CD8-positive, alpha-beta memory T cell (primary cell): Measurements from ENCODE around the gene PRELP. TPM values are rescaled to one million over a fixed set of nuclear protein-coding genes. Genes with fewer than 3 reads are reported as not detected.

Experiments
- CTCF ChIA-PET: fragments of 350-600 bp; sonication (Branson Sonifier 250); formaldehyde crosslinking; loops from one replicate; lab custom pipeline; 2021; ENCODE audit warnings: antibody characterized with exemption; lab: Charles Lee
- POLR2A ChIA-PET: fragments of 350-600 bp; sonication (Branson Sonifier 250); formaldehyde crosslinking; loops from one replicate; lab custom pipeline; 2021; ENCODE audit warnings: antibody characterized with exemption; lab: Charles Lee
- DNase-seq, 5 donors: peaks; one replicate each; pipeline versions ENCODE4 v3.0.0 to v3.0.0-alpha.2; 2020 to 2022; ENCODE audit warnings: mixed read lengths in 1 of 5
- H3K27ac ChIP-seq: one replicate; pipeline ENCODE4 v1.7.0; 2013; ENCODE audit warnings: low read depth, mild to moderate bottlenecking, low read length, moderate library complexity
- H3K27me3 ChIP-seq: 2 replicates; pipeline ENCODE4 v1.7.0; 2013; ENCODE audit warnings: low read length, mild to moderate bottlenecking; ENCODE audit not compliant: insufficient read depth, poor library complexity, severe bottlenecking
- H3K36me3 ChIP-seq: 2 replicates; pipeline ENCODE4 v1.7.0; 2013; ENCODE audit warnings: mild to moderate bottlenecking, low read length, moderate library complexity; ENCODE audit not compliant: insufficient read depth
- H3K4me1 ChIP-seq: 2 replicates; pipeline ENCODE4 v1.7.0; 2013; ENCODE audit warnings: mild to moderate bottlenecking, low read length, moderate library complexity; ENCODE audit not compliant: insufficient read depth
- H3K4me3 ChIP-seq: 2 replicates; pipeline ENCODE4 v1.7.0; 2013; ENCODE audit warnings: mild to moderate bottlenecking, low read length
- H3K9me3 ChIP-seq: 2 replicates; pipeline ENCODE4 v1.7.0; 2013; ENCODE audit warnings: mild to moderate bottlenecking, low read length
- H3K27ac Mint-ChIP-seq, 8 donors: one replicate each; pipeline ENCODE4 v1.8.0; 2020 to 2021; ENCODE audit warnings: mixed read lengths in 8 of 8, mild to moderate bottlenecking in 6 of 8, inconsistent platforms in 3 of 8, moderate library complexity in 3 of 8
- H3K27me3 Mint-ChIP-seq, 2 donors: one replicate each; pipeline ENCODE4 v1.8.0; 2020 to 2021; ENCODE audit warnings: mixed read lengths in 2 of 2, mild to moderate bottlenecking in 1 of 2, moderate library complexity in 1 of 2
- H3K36me3 Mint-ChIP-seq, 3 donors: one replicate each; pipeline ENCODE4 v1.8.0; 2020 to 2021; ENCODE audit warnings: mixed read lengths in 3 of 3, inconsistent platforms in 1 of 3, mild to moderate bottlenecking in 1 of 3
- H3K4me1 Mint-ChIP-seq, 3 donors: one replicate each; pipeline ENCODE4 v1.8.0; 2020 to 2021; ENCODE audit warnings: mixed read lengths in 3 of 3, inconsistent platforms in 1 of 3, mild to moderate bottlenecking in 1 of 3
- H3K4me3 Mint-ChIP-seq, 7 donors: one replicate each; pipeline ENCODE4 v1.8.0; 2020 to 2021; ENCODE audit warnings: mixed read lengths in 7 of 7, mild to moderate bottlenecking in 6 of 7, moderate library complexity in 4 of 7, inconsistent platforms in 2 of 7
- H3K9me3 Mint-ChIP-seq, 5 donors: one replicate each; pipeline ENCODE4 v1.8.0; 2020 to 2022; ENCODE audit warnings: mixed read lengths in 5 of 5, mild to moderate bottlenecking in 3 of 5, moderate library complexity in 2 of 5, inconsistent platforms in 1 of 5
- polyA plus RNA-seq: library from polyadenylated mRNA; unstranded; fragments of 300-500 nt; fragmentation: Illumina TruSeq; gene quantifications from one replicate; pipeline ENCODE4 v1.2.3, GENCODE V29; 2021
- total RNA-seq, 2 experiments: library from RNA; stranded (reverse); gene quantifications; one replicate each; pipeline ENCODE4 v1.2.3, GENCODE V29; 2021

PRELP gene
- total and polyA plus RNA-seq, 3 experiments from 2014 or later = not detected

- CTCF ChIA-PET = no interaction called here
- no peaks in the 10 kb centered on the region for H3K9me3 Mint-ChIP-seq
These were observed 55.5 kb downstream of the PRELP start for GRCh38 chr1:203531063-203531462.

GRCh38 chr1:203534012-203534411, 58.4 kb downstream of the PRELP start:
- ChIA-PET CTCF (no interaction called here), POLR2A (no interaction called here)
- no peaks in the 10 kb centered on the region for H3K36me3 ChIP-seq
- no peak overlapping the region for H3K27ac Mint-ChIP-seq
- no peak for DNase-seq
- no peaks in the 10 kb centered on the region for H3K9me3 ChIP-seq
- no peak overlapping the region for H3K4me3 ChIP-seq
- H3K27ac ChIP-seq = no peak overlapping the region
- H3K4me3 Mint-ChIP-seq = no peak overlapping the region
- no peaks in the 10 kb centered on the region for H3K4me1 ChIP-seq
- peaks cover 0 to 3% of the 10 kb centered on the region in 2 donors for H3K27me3 Mint-ChIP-seq
- no peaks in the 10 kb centered on the region for H3K27me3 ChIP-seq
- H3K4me1 Mint-ChIP-seq = peaks cover 1 to 18% (median 13%) of the 10 kb centered on the region in 3 donors
- no peaks in the 10 kb centered on the region for H3K36me3 Mint-ChIP-seq
- H3K9me3 Mint-ChIP-seq = no peaks in the 10 kb centered on the region

More at GRCh38 chr1:203531063-203531462, 55.5 kb downstream of the PRELP start:
- no peak overlapping the region for H3K27ac ChIP-seq
- no peak overlapping the region for H3K4me3 Mint-ChIP-seq
- H3K9me3 ChIP-seq = no peaks in the 10 kb centered on the region
- no peak overlapping the region for H3K27ac Mint-ChIP-seq
- no peaks in the 10 kb centered on the region for H3K4me1 ChIP-seq
- H3K4me1 Mint-ChIP-seq = peaks cover 0 to 1% (median 0%) of the 10 kb centered on the region in 3 donors
- no peaks in the 10 kb centered on the region for H3K27me3 ChIP-seq
- H3K36me3 Mint-ChIP-seq = peaks cover 0 to 2% (median 0%) of the 10 kb centered on the region in 3 donors
- no peaks in the 10 kb centered on the region for H3K27me3 Mint-ChIP-seq
- no peaks in the 10 kb centered on the region for H3K36me3 ChIP-seq
- POLR2A ChIA-PET = no interaction called here
- no peak for DNase-seq
- no peak overlapping the region for H3K4me3 ChIP-seq

- Mint-ChIP-seq H3K9me3 (no peaks in the 10 kb centered on the region), H3K4me1 (peaks cover under 1 to 18% (median 13%) of the 10 kb centered on the region in 3 donors)
- DNase-seq = no peak
These were observed 58.9 kb downstream of the PRELP start for GRCh38 chr1:203534526-203534925.

GRCh38 chr1:203536575-203536974, 61.0 kb downstream of the PRELP start:
- Mint-ChIP-seq H3K4me1 (peaks cover 0 to 18% (median 13%) of the 10 kb centered on the region in 3 donors), H3K27ac (no peak overlapping the region), H3K36me3 (no peaks in the 10 kb centered on the region), H3K9me3 (no peaks in the 10 kb centered on the region), H3K27me3 (peaks cover 0 to 3% of the 10 kb centered on the region in 2 donors), H3K4me3 (no peak overlapping the region)
- ChIA-PET CTCF (no interaction called here), POLR2A (no interaction called here)
- Histone ChIP-seq H3K4me1 (no peaks in the 10 kb centered on the region), H3K27ac (no peak overlapping the region), H3K9me3 (no peaks in the 10 kb centered on the region), H3K36me3 (no peaks in the 10 kb centered on the region), H3K27me3 (no peaks in the 10 kb centered on the region), H3K4me3 (no peak overlapping the region)
- no peak for DNase-seq

More at GRCh38 chr1:203534526-203534925, 58.9 kb downstream of the PRELP start:
- H3K4me1 ChIP-seq = no peaks in the 10 kb centered on the region
- H3K36me3 Mint-ChIP-seq = no peaks in the 10 kb centered on the region
- CTCF ChIA-PET = no interaction called here
- H3K27ac Mint-ChIP-seq = peak overlapping the region in 2 of 8 donors; percentile 3 to 47
- H3K9me3 ChIP-seq = no peaks in the 10 kb centered on the region
- no peak overlapping the region for H3K4me3 ChIP-seq
- no peak overlapping the region for H3K4me3 Mint-ChIP-seq
- H3K27me3 Mint-ChIP-seq = peaks cover 0 to 3% of the 10 kb centered on the region in 2 donors
- H3K36me3 ChIP-seq = no peaks in the 10 kb centered on the region
- POLR2A ChIA-PET = interaction anchor here (0.6 kb wide), 1 partner anchor 93 kb away, joined by 4 read pairs; no protein-coding TSS in a partner anchor
- no peaks in the 10 kb centered on the region for H3K27me3 ChIP-seq
- H3K27ac ChIP-seq = no peak overlapping the region

GRCh38 chr1:203536980-203537455, 61.4 kb downstream of the PRELP start:
- Histone ChIP-seq H3K9me3 (no peaks in the 10 kb centered on the region), H3K36me3 (no peaks in the 10 kb centered on the region), H3K27me3 (no peaks in the 10 kb centered on the region), H3K4me1 (no peaks in the 10 kb centered on the region), H3K4me3 (no peak overlapping the region), H3K27ac (no peak overlapping the region)
- peak overlapping the region in 1 of 7 donors; percentile 16 for H3K4me3 Mint-ChIP-seq
- H3K27me3 Mint-ChIP-seq = peaks cover 0 to 3% of the 10 kb centered on the region in 2 donors
- H3K36me3 Mint-ChIP-seq = no peaks in the 10 kb centered on the region
- peaks cover 0 to 18% (median 13%) of the 10 kb centered on the region in 3 donors for H3K4me1 Mint-ChIP-seq
- no peak for DNase-seq
- H3K9me3 Mint-ChIP-seq = no peaks in the 10 kb centered on the region
- ChIA-PET POLR2A (no interaction called here), CTCF (interaction anchor here (1.5 to 1.7 kb wide), 2 partner anchors 12 to 164 kb away, joined by 3 to 4 read pairs; no protein-coding TSS in a partner anchor)
- peak overlapping the region in 4 of 8 donors; percentile 20 to 78 (median 46) for H3K27ac Mint-ChIP-seq

GRCh38 chr1:203537806-203538464, 62.3 kb downstream of the PRELP start:
- Histone ChIP-seq H3K27me3 (no peaks in the 10 kb centered on the region), H3K36me3 (no peaks in the 10 kb centered on the region), H3K9me3 (no peaks in the 10 kb centered on the region), H3K27ac (no peak overlapping the region), H3K4me1 (no peaks in the 10 kb centered on the region), H3K4me3 (no peak overlapping the region)
- Mint-ChIP-seq H3K4me3 (peak overlapping the region in 3 of 7 donors; percentile 16 to 42 (median 30)), H3K27ac (peak overlapping the region in 6 of 8 donors; percentile 39 to 88 (median 68)), H3K27me3 (peaks cover 0 to 3% of the 10 kb centered on the region in 2 donors), H3K36me3 (no peaks in the 10 kb centered on the region), H3K9me3 (no peaks in the 10 kb centered on the region), H3K4me1 (peaks cover 0 to 18% (median 13%) of the 10 kb centered on the region in 3 donors)
- peak in 1 of 5 donors; percentile 54 for DNase-seq
- ChIA-PET POLR2A (no interaction called here), CTCF (interaction anchor here (1.5 to 1.7 kb wide), 2 partner anchors 11 to 163 kb away, joined by 3 to 4 read pairs; no protein-coding TSS in a partner anchor)

GRCh38 chr1:203538726-203539125, 63.1 kb downstream of the PRELP start:
- Histone ChIP-seq H3K9me3 (no peaks in the 10 kb centered on the region), H3K4me1 (no peaks in the 10 kb centered on the region), H3K27me3 (no peaks in the 10 kb centered on the region), H3K36me3 (no peaks in the 10 kb centered on the region), H3K27ac (no peak overlapping the region), H3K4me3 (no peak overlapping the region)
- no peak for DNase-seq
- Mint-ChIP-seq H3K27ac (peak overlapping the region in 5 of 8 donors; percentile 42 to 80 (median 61)), H3K4me3 (no peak overlapping the region), H3K27me3 (peaks cover 0 to 3% of the 10 kb centered on the region in 2 donors), H3K9me3 (no peaks in the 10 kb centered on the region), H3K4me1 (peaks cover 0 to 18% (median 13%) of the 10 kb centered on the region in 3 donors), H3K36me3 (no peaks in the 10 kb centered on the region)
- ChIA-PET CTCF (interaction anchor here (1.7 kb wide), 1 partner anchor 10 kb away, joined by 4 read pairs; no protein-coding TSS in a partner anchor), POLR2A (no interaction called here)
